ENCODE data around the gene FADS3.

Gene FADS3

GRCh38 chr11:61910187-61911127 is 19.1 kb upstream of the FADS3 start:
- no peak for DNase-seq
- no peak for TF ChIP-seq GATA1 (IDR thresholded peaks at IDR 0.05; ENCODE audit: low read depth, low read length)
- no peak for TF ChIP-seq POLR2A (IDR thresholded peaks at IDR 0.05; ENCODE audit: low read length)

- no peak for TF ChIP-seq POLR2A (IDR thresholded peaks at IDR 0.05; ENCODE audit: low read length)
- no peak for TF ChIP-seq GATA1 (IDR thresholded peaks at IDR 0.05; ENCODE audit: low read depth, low read length)
- no peak for DNase-seq
Observed at GRCh38 chr11:61908730-61909316, 17.5 kb upstream of the FADS3 start.

- DNase-seq: no peak
- TF ChIP-seq POLR2A (IDR thresholded peaks at IDR 0.05; ENCODE audit: low read length) (no peak), GATA1 (IDR thresholded peaks at IDR 0.05; ENCODE audit: low read depth, low read length) (no peak)
Observed at GRCh38 chr11:61907871-61908729, 16.8 kb upstream of the FADS3 start.

- no peak for TF ChIP-seq POLR2A (IDR thresholded peaks at IDR 0.05; ENCODE audit: low read length)
- no peak for TF ChIP-seq GATA1 (IDR thresholded peaks at IDR 0.05; ENCODE audit: low read depth, low read length)
Observed at GRCh38 chr11:61907282-61907681, 15.9 kb upstream of the FADS3 start.

GRCh38 chr11:61906522-61906909 is 15.2 kb upstream of the FADS3 start:
- DNase-seq: no peak
- no peak for TF ChIP-seq GATA1 (IDR thresholded peaks at IDR 0.05; ENCODE audit: low read depth, low read length)
- TF ChIP-seq POLR2A (IDR thresholded peaks at IDR 0.05; ENCODE audit: low read length): no peak

More at GRCh38 chr11:61907282-61907681, 15.9 kb upstream of the FADS3 start:
- DNase-seq: no peak

GRCh38 chr11:61905801-61906521 is 14.6 kb upstream of the FADS3 start:
- TF ChIP-seq GATA1 (IDR thresholded peaks at IDR 0.05; ENCODE audit: low read depth, low read length) (no peak), POLR2A (IDR thresholded peaks at IDR 0.05; ENCODE audit: low read length) (no peak)
- DNase-seq: no peak

GRCh38 chr11:61905067-61905696 is 13.8 kb upstream of the FADS3 start:
- TF ChIP-seq GATA1 (IDR thresholded peaks at IDR 0.05; ENCODE audit: low read depth, low read length): no peak
- no peak for TF ChIP-seq POLR2A (IDR thresholded peaks at IDR 0.05; ENCODE audit: low read length)
- no peak for DNase-seq

DNA sequence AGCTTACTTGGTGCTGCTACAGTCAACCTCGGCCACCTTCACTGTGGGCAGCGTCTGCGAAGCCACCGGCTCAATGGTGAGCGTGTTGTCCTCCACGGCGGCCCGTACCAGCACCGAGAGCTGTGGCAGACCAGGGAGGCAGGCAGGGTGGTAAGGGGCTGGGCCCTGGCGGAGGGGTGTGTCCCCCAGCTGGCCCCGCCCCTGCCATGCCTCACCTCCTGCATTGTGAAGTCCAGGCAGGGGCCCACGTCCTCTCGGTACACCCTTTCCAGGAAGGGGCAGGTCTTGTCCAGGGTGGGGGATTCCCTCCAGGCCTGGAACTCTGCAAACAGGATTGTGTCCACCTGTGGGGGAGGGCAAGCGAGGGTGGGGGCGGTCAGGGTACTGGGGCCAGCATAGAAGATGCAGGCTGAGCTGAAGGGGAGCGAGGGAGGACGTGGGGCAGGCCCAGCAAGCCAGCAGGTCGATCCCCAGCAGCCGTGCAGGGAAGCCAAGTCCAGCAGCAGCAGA is 13.2 kb upstream of the FADS3 start:
- DNase-seq: peak in 1 of 2 experiments; percentile 27
- TF ChIP-seq POLR2A (IDR thresholded peaks at IDR 0.05; ENCODE audit: low read length) (no peak), GATA1 (IDR thresholded peaks at IDR 0.05; ENCODE audit: low read depth, low read length) (no peak)

- no peak for DNase-seq
- TF ChIP-seq GATA1 (IDR thresholded peaks at IDR 0.05; ENCODE audit: low read depth, low read length): no peak
- no peak for TF ChIP-seq POLR2A (IDR thresholded peaks at IDR 0.05; ENCODE audit: low read length)
Observed at GRCh38 chr11:61903845-61904244, 12.5 kb upstream of the FADS3 start.

- TF ChIP-seq GATA1 (IDR thresholded peaks at IDR 0.05; ENCODE audit: low read depth, low read length) (no peak), POLR2A (IDR thresholded peaks at IDR 0.05; ENCODE audit: low read length) (no peak)
- no peak for DNase-seq
Observed at GRCh38 chr11:61902313-61902712, 11.0 kb upstream of the FADS3 start.

- no peak for TF ChIP-seq POLR2A (IDR thresholded peaks at IDR 0.05; ENCODE audit: low read length)
- no peak for TF ChIP-seq GATA1 (IDR thresholded peaks at IDR 0.05; ENCODE audit: low read depth, low read length)
- DNase-seq: peak; percentile 26 to 47
Observed at GRCh38 chr11:61901397-61901796, 10.1 kb upstream of the FADS3 start.

- DNase-seq: no peak
- TF ChIP-seq POLR2A (IDR thresholded peaks at IDR 0.05; ENCODE audit: low read length): no peak
- no peak for TF ChIP-seq GATA1 (IDR thresholded peaks at IDR 0.05; ENCODE audit: low read depth, low read length)
Observed at GRCh38 chr11:61900251-61900650, 8.9 kb upstream of the FADS3 start.

All from erythroblast (primary cell).